GM20431 (cell line): ENCODE data around the gene MAP4K4.

Experiments
- in situ Hi-C: fragments of 300-500 bp; cut with MseI, MboI; formaldehyde crosslinking; loops from one replicate; pipeline ENCODE4 v1.15.0; 2020; ENCODE audit warnings: low sequenced_read_pairs; ENCODE audit not compliant: unreplicated experiment

The MAP4K4 gene

GRCh38 chr2:101828257-101828656 lies 130.8 kb downstream of the MAP4K4 start:
- in situ Hi-C loops = loop anchor here (25.0 kb wide), 1 partner anchor 416 kb away; no protein-coding TSS in a partner anchor

DNA sequence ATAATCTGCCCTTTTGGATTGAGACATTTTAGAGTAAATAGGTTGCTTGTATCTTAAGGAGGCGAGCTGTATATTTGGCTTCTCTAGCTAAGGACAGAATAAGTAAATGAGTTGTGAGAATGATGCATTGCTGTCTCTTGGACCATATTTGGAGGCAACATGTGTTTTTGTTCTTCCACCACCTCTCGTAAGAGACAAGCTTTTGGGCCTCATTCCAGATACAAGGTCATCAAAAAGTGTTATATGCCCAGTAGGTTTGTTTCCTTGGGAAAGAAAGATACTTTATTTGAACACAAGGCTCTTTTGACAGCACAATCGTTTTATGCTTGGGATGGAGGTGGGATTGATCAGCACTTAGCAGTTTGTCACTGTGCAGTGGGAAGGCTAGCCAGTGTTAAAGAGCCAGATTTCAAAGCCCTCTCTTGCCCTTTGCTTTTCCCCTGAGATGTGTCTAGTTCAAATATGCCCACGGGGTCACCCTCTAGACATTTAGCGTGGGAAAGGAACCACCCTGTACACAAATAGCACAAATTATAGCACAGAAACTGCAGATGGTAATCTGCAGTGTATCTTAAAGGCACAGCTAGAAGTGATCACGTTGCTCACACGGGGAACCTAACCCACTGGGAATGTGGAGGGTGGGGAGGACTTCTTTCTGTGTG lies 131.3 kb downstream of the MAP4K4 start:
- in situ Hi-C loops = loop anchor here (25.0 kb wide), 1 partner anchor 417 kb away; no protein-coding TSS in a partner anchor

- in situ Hi-C loops = loop anchor here (25.0 kb wide), 1 partner anchor 417 kb away; no protein-coding TSS in a partner anchor
Measured at GRCh38 chr2:101829429-101829828, 131.9 kb downstream of the MAP4K4 start.

DNA sequence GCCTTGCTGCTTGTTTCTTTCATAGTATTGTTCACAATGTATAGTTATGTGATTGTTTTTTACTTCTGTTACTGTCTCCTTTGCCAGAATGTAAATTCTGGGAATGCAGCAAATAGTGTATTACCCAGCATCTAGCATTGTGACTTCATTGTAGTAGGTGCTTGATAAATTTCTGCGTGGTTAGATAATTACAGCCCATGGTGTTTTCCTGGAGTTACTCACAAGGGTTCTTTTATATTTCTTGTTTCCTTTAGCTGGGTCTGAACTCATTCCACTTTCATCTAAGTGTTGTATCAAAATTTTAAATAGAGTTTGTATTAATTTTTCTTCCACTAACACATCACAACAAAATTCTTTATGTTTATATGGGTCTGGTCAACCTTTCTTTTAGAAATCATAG lies 132.6 kb downstream of the MAP4K4 start:
- in situ Hi-C loops = loop anchor here (25.0 kb wide), 1 partner anchor 418 kb away; no protein-coding TSS in a partner anchor

DNA sequence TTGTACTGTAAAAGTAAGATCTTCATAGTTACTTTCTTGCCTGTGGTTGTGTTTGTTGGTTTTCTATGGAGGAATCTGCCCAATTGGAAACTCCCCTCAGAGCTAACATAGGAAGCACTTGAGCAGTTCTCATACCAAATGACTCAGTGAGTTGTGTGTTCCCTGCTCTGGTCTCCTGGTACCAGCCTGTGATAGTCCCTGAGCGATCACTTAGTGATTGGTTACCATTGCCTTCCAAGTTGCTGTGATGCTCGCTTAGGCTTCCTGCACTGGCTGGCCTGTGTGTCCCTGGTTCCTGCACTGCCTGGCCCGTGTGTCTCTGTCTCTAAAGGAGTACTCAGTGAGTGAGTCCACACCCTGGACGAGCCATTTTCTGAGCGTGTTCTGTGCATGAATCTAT lies 133.0 kb downstream of the MAP4K4 start:
- in situ Hi-C loops = loop anchor here (25.0 kb wide), 1 partner anchor 418 kb away; no protein-coding TSS in a partner anchor

DNA sequence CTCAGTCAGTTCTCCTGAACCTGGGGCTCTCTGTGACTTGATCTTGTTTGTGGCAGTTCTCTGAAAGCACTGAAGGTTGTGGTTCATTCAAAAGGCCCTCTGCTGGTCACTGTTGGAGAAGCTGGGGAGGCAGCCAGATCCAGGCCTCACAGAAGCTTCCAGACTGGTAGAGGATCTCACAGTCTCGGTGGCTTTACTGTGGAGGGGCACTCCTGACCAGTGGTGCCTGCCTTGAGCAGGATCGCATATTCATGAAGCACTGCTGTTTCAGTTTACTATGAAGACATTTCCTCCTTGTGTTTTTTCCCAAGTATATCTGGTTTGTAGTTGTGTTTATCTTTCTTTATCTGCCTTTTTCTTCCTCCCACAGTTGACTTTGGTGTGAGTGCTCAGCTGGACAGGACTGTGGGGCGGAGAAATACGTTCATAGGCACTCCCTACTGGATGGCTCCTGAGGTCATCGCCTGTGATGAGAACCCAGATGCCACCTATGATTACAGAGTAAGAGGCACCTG lies 133.9 kb downstream of the MAP4K4 start:
- in situ Hi-C loops = loop anchor here (25.0 kb wide), 1 partner anchor 419 kb away; no protein-coding TSS in a partner anchor

DNA sequence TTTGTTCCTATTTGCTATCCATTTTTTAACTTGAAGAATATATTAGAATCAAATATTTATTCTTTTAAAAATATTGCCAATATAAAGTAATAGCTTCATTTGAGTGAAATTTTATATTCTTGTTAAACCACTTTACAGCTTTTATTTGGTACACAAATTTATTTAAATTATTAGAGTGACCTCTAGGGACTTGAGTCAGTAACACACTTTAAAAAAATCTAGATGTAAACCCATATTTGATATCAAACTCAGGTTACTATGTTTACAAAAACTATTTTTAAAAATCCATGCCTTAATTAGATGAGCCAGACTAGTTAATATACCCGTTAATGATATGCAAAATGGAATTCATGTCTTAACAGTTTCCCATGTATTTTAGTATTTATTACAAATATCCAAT lies 134.6 kb downstream of the MAP4K4 start:
- in situ Hi-C loops = loop anchor here (25.0 kb wide), 1 partner anchor 420 kb away; no protein-coding TSS in a partner anchor

GRCh38 chr2:101833890-101834523 lies 136.5 kb downstream of the MAP4K4 start:
- in situ Hi-C loops = loop anchor here (25.0 kb wide), 1 partner anchor 422 kb away; no protein-coding TSS in a partner anchor

DNA sequence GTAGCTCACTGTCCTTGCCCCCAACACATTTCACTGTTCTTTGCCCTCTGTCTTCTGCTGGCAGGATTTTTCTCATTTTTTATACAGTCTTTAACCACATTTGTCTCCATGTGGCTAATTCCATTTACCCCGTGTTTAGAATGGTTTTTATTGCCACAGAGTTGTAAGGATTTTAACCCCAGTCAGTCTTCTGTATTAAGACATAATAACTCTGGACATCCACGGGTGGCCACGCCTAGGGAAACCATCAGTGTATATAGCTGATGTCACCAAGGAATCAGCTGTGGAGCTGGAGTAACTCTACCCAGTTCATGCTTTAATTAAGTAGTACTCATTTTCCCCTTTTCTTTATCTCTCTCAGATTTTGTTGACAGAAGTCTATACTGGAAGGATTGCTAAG lies 139.8 kb downstream of the MAP4K4 start:
- in situ Hi-C loops = loop anchor here (25.0 kb wide), 1 partner anchor 425 kb away; no protein-coding TSS in a partner anchor

GRCh38 chr2:101841679-101842327 lies 144.3 kb downstream of the MAP4K4 start:
- in situ Hi-C loops = loop anchor here (25.0 kb wide), 1 partner anchor 430 kb away; no protein-coding TSS in a partner anchor

- in situ Hi-C loops = loop anchor here (25.0 kb wide), 1 partner anchor 430 kb away; no protein-coding TSS in a partner anchor
Measured at GRCh38 chr2:101842471-101842870, 145.0 kb downstream of the MAP4K4 start.

DNA sequence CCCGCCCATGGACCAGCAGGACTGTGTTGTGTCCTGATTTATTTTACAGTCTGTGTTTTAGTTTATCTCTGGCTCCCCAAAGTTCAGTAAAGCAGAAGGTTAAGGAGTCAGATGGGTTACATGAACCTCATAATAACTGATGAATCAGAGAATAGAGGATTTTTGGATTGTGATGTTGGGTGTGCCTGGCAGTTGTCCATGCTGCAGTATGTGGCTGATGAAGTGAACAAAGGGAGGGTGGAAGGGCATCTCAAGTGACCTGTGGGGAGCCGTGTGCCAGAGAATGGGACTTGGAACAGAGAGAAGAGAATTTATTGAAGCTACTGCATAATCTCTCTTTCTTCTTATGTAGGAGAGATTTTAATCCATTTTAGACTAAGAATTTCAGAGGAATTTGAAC lies 145.5 kb downstream of the MAP4K4 start:
- in situ Hi-C loops = loop anchor here (25.0 kb wide), 1 partner anchor 431 kb away; no protein-coding TSS in a partner anchor

DNA sequence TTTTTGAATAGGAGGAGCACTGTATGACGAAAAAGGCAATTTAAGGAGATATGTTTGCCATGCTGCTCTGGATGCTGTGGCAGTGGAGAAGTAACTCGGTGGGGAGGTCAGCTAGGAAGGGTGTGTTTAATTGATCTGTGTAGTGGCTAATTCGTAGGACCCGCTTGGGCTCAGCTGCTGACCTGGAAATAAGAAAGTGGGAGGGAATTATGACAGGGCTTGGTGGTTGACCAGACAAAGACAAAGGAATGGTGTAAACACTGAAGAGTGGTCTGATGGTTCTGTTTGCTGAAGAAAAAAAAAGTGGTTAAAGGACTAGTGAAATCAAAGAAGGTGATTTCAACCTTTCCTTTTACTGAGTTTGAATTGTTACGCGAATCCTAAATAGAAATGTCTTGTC lies 146.0 kb downstream of the MAP4K4 start:
- in situ Hi-C loops = loop anchor here (25.0 kb wide), 1 partner anchor 431 kb away; no protein-coding TSS in a partner anchor

DNA sequence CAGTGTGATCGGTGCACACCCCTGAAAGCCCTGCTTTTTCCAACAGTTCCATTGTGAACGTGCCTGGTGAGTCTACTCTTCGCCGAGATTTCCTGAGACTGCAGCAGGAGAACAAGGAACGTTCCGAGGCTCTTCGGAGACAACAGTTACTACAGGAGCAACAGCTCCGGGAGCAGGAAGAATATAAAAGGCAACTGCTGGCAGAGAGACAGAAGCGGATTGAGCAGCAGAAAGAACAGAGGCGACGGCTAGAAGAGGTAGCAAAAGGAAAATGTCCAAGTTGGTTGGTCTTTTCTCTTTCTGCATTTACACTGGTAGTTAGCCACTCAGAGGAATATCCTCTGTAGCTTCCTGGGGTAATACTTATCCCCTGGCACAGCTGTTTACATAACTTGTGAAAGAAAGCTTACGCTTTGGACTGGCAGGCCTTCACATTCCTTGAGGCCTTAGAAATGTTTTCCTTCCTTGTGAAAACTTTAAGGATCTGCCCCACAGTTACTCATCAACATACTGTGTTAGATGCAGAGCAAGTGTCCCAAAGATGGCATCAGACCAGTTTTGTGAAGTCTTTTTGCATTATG lies 146.6 kb downstream of the MAP4K4 start:
- in situ Hi-C loops = loop anchor here (25.0 kb wide), 1 partner anchor 432 kb away; no protein-coding TSS in a partner anchor

DNA sequence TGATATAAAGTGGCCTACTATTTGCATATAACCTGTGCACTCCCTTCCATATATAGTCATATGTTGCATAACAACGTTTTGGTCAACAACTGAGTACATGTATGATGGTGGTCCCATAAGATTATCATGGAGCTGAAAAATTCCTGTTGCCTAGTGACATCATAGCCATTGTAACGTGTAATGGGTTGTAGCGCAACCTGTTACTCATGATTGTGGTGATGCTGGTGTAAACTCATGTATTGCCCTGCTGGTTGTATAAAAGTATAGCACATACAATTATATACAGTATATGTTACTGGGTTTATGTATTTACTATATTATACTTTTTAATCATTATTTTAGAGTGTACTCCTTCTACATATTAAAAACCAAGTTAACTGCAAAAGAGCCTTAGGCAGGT lies 149.5 kb downstream of the MAP4K4 start:
- in situ Hi-C loops = loop anchor here (25.0 kb wide), 1 partner anchor 435 kb away; no protein-coding TSS in a partner anchor

- in situ Hi-C loops = loop anchor here (25.0 kb wide), 1 partner anchor 435 kb away; no protein-coding TSS in a partner anchor
Measured at GRCh38 chr2:101847661-101848339, 150.3 kb downstream of the MAP4K4 start.

DNA sequence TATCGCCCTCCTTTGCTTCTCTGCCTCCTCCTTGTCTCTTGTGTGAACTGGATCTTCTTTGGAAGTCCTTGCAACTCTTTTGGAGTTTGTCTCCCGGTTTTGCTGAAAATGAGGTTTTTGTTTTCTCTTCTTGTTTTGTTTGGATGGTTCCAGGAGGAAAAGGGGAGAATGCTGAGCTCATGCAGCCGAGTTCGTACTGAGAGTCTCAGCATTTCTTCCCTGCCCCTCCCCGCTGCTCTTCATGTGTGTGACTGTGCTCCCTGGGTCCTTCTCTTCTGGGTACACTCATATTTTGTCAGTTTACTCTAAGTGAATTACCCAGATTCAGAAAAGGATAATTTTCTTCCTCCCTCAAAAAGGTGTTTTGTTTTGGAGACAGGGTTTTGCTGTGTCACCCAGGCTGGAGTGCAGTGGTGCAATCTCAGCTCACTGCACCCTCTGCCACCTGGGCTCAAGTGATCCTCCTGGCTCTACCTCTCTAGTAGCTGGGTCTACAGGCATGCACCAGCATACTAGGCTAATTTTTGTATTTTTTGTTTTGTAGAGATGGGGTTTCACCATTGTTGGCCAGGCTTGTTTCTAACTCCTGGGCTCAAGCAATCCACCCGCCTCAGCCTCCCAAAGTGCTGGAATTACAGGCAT lies 151.4 kb downstream of the MAP4K4 start:
- in situ Hi-C loops = loop anchor here (25.0 kb wide), 1 partner anchor 437 kb away; no protein-coding TSS in a partner anchor

DNA sequence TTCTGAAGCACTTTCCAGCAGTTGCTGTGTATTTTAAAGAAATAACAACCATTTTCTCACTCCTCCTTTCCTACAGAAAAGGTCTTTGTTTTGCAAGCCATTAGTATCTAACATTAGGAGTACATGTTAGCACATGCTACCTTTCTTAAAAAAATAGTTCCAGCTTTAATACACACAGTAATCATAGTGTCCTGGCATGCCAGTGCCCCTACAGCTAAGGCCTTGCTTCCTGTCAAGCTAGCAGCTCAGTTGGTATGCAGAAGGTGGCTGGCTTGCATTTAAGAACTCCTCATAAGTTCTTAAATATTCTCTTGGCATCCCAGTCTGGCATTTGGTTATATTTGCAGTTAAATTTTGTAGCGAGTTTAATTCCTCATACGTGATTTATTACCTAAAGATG lies 152.9 kb downstream of the MAP4K4 start:
- in situ Hi-C loops = no loop called here

DNA sequence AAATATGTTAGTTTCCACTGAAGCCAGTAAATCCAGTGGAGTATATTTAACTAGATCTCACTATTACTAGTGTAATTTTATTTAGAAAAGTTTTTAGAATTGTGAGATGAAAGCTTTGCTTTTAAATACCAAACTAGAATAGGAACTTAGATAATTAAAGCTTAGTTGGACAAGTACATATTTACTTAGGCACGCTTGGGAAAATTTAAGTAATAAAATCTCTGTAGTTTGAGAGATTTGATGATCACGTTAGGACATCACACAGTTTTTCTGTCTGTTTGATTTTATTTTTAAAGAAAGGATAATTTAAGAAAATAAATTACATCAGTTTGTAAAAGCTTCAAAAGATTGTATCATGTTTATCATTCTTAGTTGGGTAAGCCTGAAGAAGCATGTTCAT lies 153.5 kb downstream of the MAP4K4 start:
- in situ Hi-C loops = no loop called here
